Esophagus muscularis mucosa (tissue), 4 donors: ENCODE results near the gene STAMBPL1. TPM values are rescaled to one million over a fixed set of nuclear protein-coding genes. Genes with fewer than 3 reads are reported as not detected.
A peak's percentile ranks its signal among the peaks of the same experiment; 100 is the strongest.

Experiments used
- DNase-seq: peaks from one replicate; pipeline ENCODE4 v3.0.0-alpha.2; 2017; ENCODE audit errors: extremely low spot score
- H3K27ac ChIP-seq, 4 donors: fragments of 200-600 bp; sonication (generic); replicated peaks in 1 of 4; 1 replicate in 3 of 4; 2 replicates in 1 of 4; pipeline ENCODE4 v1.5.1; 2016 to 2019; ENCODE audit warnings: mild to moderate bottlenecking in 1 of 4
- H3K27me3 ChIP-seq, 4 donors: fragments of 200-600 bp; sonication (generic); one replicate each; pipeline versions ENCODE4 v1.5.1 to v1.6.0; 2016 to 2019
- H3K36me3 ChIP-seq, 4 donors: fragments of 200-600 bp; sonication (generic); one replicate each; pipeline ENCODE4 v1.5.1; 2016 to 2019
- H3K4me1 ChIP-seq, 4 donors: fragments of 200-600 bp; sonication (generic); one replicate each; pipeline ENCODE4 v1.5.1; 2016 to 2019
- H3K4me3 ChIP-seq, 4 donors: fragments of 200-600 bp; sonication (generic); 1 replicate in 2 of 4; 2 replicates in 2 of 4; pipeline ENCODE4 v1.5.1; 2016 to 2019; ENCODE audit warnings: mild to moderate bottlenecking in 4 of 4, moderate library complexity in 1 of 4
- H3K9me3 ChIP-seq, 4 donors: fragments of 200-600 bp; sonication (generic); 1 replicate in 3 of 4; 2 replicates in 1 of 4; pipeline ENCODE4 v1.5.1; 2016 to 2019
- EP300 ChIP-seq: sonication (generic); formaldehyde crosslinking; IDR thresholded peaks from one replicate; pipeline ENCODE4 v1.6.1; 2017; ENCODE audit warnings: antibody characterized with exemption
- POLR2A ChIP-seq: fragments of 450-650 bp; IDR thresholded peaks from one replicate; pipeline ENCODE4 v1.6.1; 2017; ENCODE audit warnings: antibody characterized with exemption, moderate library complexity, mild to moderate bottlenecking, low read depth
- POLR2AphosphoS5 ChIP-seq, 2 donors: sonication (generic); formaldehyde crosslinking; IDR thresholded peaks; one replicate each; pipeline ENCODE4 v1.6.1; 2017; ENCODE audit warnings: antibody characterized with exemption in 2 of 2
- WGBS: methylation state at CpG from one replicate; pipeline ENCODE4 v1.1.5; 2018; 5-methylcytosine and 5-hydroxymethylcytosine counted together
- intact Hi-C: fragments of 100-400 bp; cut with DNase I; formaldehyde crosslinking; loops from one replicate; pipeline ENCODE4 v1.15.1; 2023
- total RNA-seq, 4 donors: library from RNA; depleted of rRNA; stranded (reverse); fragments of >200 nt; gene quantifications; one replicate each; pipeline versions ENCODE4 v1.1.0 to v1.2.1, GENCODE V29; 2016

Gene STAMBPL1
- total RNA-seq, 4 donors from 2014 or later = 8.6 to 27.4 (median 14.7) TPM

DNA sequence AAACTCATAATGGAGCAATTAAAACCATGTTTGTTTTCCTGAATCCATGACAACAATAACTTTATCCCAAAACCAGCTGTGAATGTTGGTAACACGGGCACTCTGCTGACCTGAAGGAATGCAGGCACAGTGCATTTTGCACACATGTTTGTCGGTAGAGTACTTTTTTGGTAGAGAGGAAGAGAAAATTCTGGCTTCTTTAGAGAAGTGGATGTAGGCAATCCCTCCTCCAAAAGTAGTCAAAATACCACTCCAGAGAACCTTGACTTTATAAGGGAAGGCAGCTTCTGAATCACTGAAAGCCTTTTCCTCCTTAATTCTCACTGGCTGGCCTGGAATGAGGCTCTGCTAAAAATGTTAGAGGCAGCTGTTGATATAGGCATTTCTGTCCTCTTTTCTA is 88.3 kb downstream of the STAMBPL1 start:
- no peaks in the 10 kb centered on the region for H3K9me3 ChIP-seq
- WGBS = 32% methylated on average over 2 of the region's 2 CpGs
- no peak for DNase-seq
- TF ChIP-seq POLR2A (no peak), POLR2AphosphoS5 (IDR thresholded peaks at IDR 0.05) (peak in 1 of 2 donors; percentile 43), EP300 (no peak)
- H3K4me3 ChIP-seq = no peak overlapping the region
- intact Hi-C loops = no loop called here
- H3K27ac ChIP-seq = peak overlapping the region; percentile 70 to 79 (median 76)
- H3K36me3 ChIP-seq = no peaks in the 10 kb centered on the region
- no peaks in the 10 kb centered on the region for H3K27me3 ChIP-seq
- H3K4me1 ChIP-seq = peaks cover 19 to 80% (median 76%) of the 10 kb centered on the region in 4 donors

DNA sequence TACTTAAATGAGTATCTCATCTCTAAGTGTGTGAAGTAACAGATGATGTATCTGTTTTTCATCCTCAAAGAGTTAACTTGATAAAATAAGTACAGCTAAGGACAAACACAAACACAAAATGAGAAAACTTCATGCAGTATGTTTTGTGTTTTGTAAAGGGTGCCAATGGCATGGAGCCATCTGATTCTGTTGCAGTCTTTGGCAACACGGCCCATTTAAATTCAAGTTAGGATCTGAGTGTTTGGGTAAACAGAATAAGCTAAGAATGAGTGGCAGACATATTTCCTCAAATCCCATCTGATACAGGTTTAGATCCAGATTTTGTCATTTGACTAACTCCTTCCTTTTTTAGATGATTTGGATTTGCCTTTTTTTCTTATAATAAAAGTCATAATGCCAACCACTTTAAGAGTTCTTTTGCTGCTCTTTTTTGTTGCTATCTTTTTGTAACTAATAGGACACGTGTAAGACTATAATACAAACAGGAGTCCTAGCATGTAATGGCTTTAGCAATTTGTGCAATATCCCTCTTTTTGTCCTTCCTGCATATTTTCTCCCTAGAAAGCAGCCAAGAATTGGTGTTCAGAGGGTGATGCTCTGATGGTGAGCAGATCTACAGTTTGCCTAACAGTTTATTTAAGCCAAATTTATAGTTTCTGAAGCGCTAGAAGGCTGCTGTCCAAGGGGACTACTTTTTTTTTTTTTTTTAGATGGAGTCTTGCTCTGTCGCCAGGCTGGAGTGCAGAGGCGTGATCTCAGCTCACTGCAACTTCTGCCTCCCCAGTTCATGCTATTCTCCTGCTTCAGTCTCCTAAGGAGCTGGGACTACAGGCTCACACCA is 91.4 kb downstream of the STAMBPL1 start:
- Histone ChIP-seq H3K4me3 (peak overlapping the region in 3 of 4 donors; percentile 23 to 31 (median 28)), H3K27ac (peak overlapping the region; percentile 75 to 79 (median 77)), H3K27me3 (no peaks in the 10 kb centered on the region), H3K4me1 (peaks cover 30 to 86% (median 81%) of the 10 kb centered on the region in 4 donors), H3K9me3 (no peaks in the 10 kb centered on the region), H3K36me3 (no peaks in the 10 kb centered on the region)
- intact Hi-C loops = loop anchor here (2.0 kb wide), 1 partner anchor 17 kb away; no protein-coding TSS in a partner anchor
- 35% methylated on average over 5 of the region's 5 CpGs for WGBS
- no peak for DNase-seq
- TF ChIP-seq POLR2AphosphoS5 (IDR thresholded peaks at IDR 0.05) (peak; percentile 24 to 71), EP300 (no peak)

Other genes starting within 250 kb of the STAMBPL1 start
- gene LIPF, start 215.8 kb upstream of the STAMBPL1 start, total RNA-seq = not detected
- gene LIPK, start 174.0 kb upstream of the STAMBPL1 start, total RNA-seq = not detected
- gene LIPN, start 120.2 kb upstream of the STAMBPL1 start, total RNA-seq = under 1 TPM in 1 of 4 donors, not detected in 3; 0.33 TPM
- not detected for gene LIPM, start 77.5 kb upstream of the STAMBPL1 start, total RNA-seq
- gene ANKRD22, start 28.4 kb upstream of the STAMBPL1 start, total RNA-seq = not detected
- gene ACTA2, start 72.5 kb downstream of the STAMBPL1 start, total RNA-seq = 1,000 to 10,000 TPM; 6,391 to 8,723 (median 8,539) TPM
- gene FAS, start 110.6 kb downstream of the STAMBPL1 start, total RNA-seq = 10 to 100 TPM; 16.6 to 27.5 (median 18.7) TPM